ENCODE data around the gene CCDC71. TPM values are rescaled to one million over a fixed set of nuclear protein-coding genes. Genes with fewer than 3 reads are reported as not detected.

Gene CCDC71
- total and polyA plus RNA-seq, 2 experiments from 2014 or later: 1.9 to 44.2 TPM

DNA sequence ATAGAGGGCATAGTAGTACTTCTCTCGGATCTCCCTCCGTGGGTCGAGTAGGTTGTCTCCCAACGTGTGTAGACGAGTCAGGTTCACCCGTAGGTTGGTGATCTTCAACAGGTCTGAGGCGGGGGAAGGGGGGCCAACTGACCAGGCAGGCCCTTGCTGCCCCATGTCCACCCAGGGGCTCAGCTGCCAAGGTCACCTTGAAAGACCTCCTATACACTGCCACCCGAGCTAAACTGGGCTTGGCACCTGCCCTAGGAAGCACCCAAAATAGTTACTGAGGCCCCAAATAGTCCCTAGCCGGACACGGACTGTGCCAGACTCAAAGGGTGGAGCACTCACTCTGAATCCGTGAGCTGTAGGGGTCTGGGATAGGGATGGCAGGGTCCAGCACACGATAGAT lies 35.1 kb downstream of the CCDC71 start:
- peaks cover 15% of the 10 kb centered on the region for H3K4me1 Mint-ChIP-seq
- H3K27ac ChIP-seq (ENCODE audit: low read depth): no peak overlapping the region
- no peak for TF ChIP-seq EZH2phosphoT487 (IDR thresholded peaks at IDR 0.05; ENCODE audit: unreplicated experiment)
- no peak for TF ChIP-seq REST (IDR thresholded peaks at IDR 0.05; ENCODE audit: unreplicated experiment)
- no peak for TF ChIP-seq ZNF462 (CRISPR knock-in tag; IDR thresholded peaks at IDR 0.05)
- TF ChIP-seq JUNB (IDR thresholded peaks at IDR 0.05; ENCODE audit: unreplicated experiment): no peak
- no peak for TF ChIP-seq POLR2AphosphoS5 (IDR thresholded peaks at IDR 0.05; ENCODE audit: low read depth)
- no peak for TF ChIP-seq ZNF331 (CRISPR knock-in tag; IDR thresholded peaks at IDR 0.05; ENCODE audit: low read depth)
- TF ChIP-seq CTCF (conservative IDR thresholded peaks at IDR 0.05; ENCODE audit: low read depth in 2 of 2): no peak
- TF ChIP-seq EZH2 (IDR thresholded peaks at IDR 0.05; ENCODE audit: low read depth, unreplicated experiment): no peak
- TF ChIP-seq ETS1 (IDR thresholded peaks at IDR 0.05): no peak
- no peak overlapping the region for H3K4me2 ChIP-seq
- 0 out of 3 replicates have a peak overlapping the region, but pooled peaks have one; percentile 88 for H3K4me3 Mint-ChIP-seq
- no peaks in the 10 kb centered on the region for H3F3A ChIP-seq (replicated peaks; ENCODE audit: low read depth)
- H3K36me3 ChIP-seq (ENCODE audit: insufficient read depth): no peaks in the 10 kb centered on the region
- H3K27me3 ChIP-seq (ENCODE audit: insufficient read depth): no peaks in the 10 kb centered on the region
- ATAC-seq (no peak), DNase-seq (ENCODE audit: low spot score) (no peak)
- H3K9me2 ChIP-seq (ENCODE audit: insufficient read depth): no peaks in the 10 kb centered on the region
- no peaks in the 10 kb centered on the region for H3K36me3 Mint-ChIP-seq (ENCODE audit: low read depth)
- H3K27me3 Mint-ChIP-seq (ENCODE audit: insufficient read depth, low read depth, poor library complexity): peaks cover 2% of the 10 kb centered on the region
- no peak overlapping the region for H3K4me3 ChIP-seq
- H3K4me1 ChIP-seq (ENCODE audit: insufficient read depth): peaks cover 7% of the 10 kb centered on the region; the same call in 1 of the 2 replicates
- H2AFZ ChIP-seq: no peak overlapping the region
- H4K20me1 ChIP-seq (replicated peaks; ENCODE audit: insufficient read depth): no peaks in the 10 kb centered on the region
- H3K9me3 Mint-ChIP-seq: no peaks in the 10 kb centered on the region; the same call in 2 of the 3 replicates
- no peaks in the 10 kb centered on the region; the same call in 1 of the 2 replicates for H3K79me2 ChIP-seq (replicated peaks; ENCODE audit: insufficient read depth)
- H3K27ac Mint-ChIP-seq: peak overlapping the region; percentile 69; the same call in 1 of the 2 replicates

All from GM23338 (cell line).